ENCODE data around the gene HIVEP3. TPM values are rescaled to one million over a fixed set of nuclear protein-coding genes. Genes with fewer than 3 reads are reported as not detected.

HIVEP3 gene
- total RNA-seq, 1 experiment from 2014 or later = 2.8 TPM

- no peak overlapping the region for H3K27ac ChIP-seq
- H3K27me3 ChIP-seq = peaks cover 5% of the 10 kb centered on the region
- no peaks in the 10 kb centered on the region for H3K9me3 ChIP-seq (replicated peaks)
- H3K36me3 ChIP-seq = no peaks in the 10 kb centered on the region
- H3K4me3 ChIP-seq = no peak overlapping the region
- no peaks in the 10 kb centered on the region for H3K4me1 ChIP-seq
- DNase-seq = no peak
Observed at GRCh38 chr1:41846625-41847405, 71.9 kb downstream of the HIVEP3 start.

DNA sequence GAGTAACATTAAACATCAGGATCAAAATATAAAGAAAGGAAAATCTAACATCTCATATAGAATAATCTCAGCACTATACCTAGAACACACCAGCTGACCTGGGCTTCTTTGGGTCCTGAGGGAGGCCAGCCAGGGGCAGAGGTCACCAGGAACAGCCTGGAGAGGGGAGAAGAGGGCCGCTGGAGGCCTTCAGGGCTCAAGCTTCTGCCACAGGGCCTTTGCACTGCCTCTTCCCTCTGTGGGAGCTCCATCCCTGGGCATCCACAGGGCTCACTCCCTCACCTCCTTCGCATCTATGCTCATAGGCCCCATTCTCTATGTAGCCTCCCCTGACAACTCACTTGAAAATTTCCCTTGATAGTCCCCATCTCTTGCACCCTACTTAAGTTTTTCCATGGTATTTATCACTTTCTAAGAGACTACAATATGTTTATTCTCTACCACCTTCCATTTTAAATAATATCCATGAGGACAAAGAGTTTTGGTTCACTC, 73.9 kb downstream of the HIVEP3 start:
- Histone ChIP-seq H3K9me3 (replicated peaks) (no peaks in the 10 kb centered on the region), H3K4me3 (no peak overlapping the region), H3K4me1 (no peaks in the 10 kb centered on the region), H3K36me3 (no peaks in the 10 kb centered on the region), H3K27me3 (peaks cover 5% of the 10 kb centered on the region), H3K27ac (no peak overlapping the region)
- DNase-seq = no peak

- H3K4me1 ChIP-seq = no peaks in the 10 kb centered on the region
- H3K9me3 ChIP-seq (replicated peaks) = no peaks in the 10 kb centered on the region
- DNase-seq = no peak
- H3K4me3 ChIP-seq = no peak overlapping the region
- no peaks in the 10 kb centered on the region for H3K36me3 ChIP-seq
- H3K27me3 ChIP-seq = peaks cover 5% of the 10 kb centered on the region
- no peak overlapping the region for H3K27ac ChIP-seq
Observed at GRCh38 chr1:41844255-41844654, 74.5 kb downstream of the HIVEP3 start.

GRCh38 chr1:41842993-41843755, 75.5 kb downstream of the HIVEP3 start:
- H3K27ac ChIP-seq = no peak overlapping the region
- DNase-seq = no peak
- no peak overlapping the region for H3K4me3 ChIP-seq
- H3K4me1 ChIP-seq = no peaks in the 10 kb centered on the region
- no peaks in the 10 kb centered on the region for H3K9me3 ChIP-seq (replicated peaks)
- no peaks in the 10 kb centered on the region for H3K36me3 ChIP-seq
- peaks cover 5% of the 10 kb centered on the region for H3K27me3 ChIP-seq

DNA sequence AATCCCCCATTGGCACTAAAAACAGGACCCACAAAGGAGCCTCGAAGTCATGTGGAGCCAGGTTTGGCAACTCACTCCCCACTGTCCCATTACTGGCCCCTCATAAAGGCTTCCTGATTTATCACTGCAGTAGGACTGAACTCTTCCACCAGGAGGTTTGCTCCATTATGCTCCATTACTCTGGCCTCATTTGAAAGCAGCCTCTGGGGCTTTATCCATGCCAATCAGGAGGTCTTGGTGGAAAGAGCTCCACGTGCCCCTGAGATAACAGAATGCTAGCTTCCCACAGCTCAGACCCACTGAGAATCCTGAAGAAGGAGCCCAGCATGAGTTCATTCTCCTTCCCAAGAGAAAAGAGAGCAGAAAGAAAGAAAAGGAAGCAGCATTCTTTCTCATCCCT, 76.4 kb downstream of the HIVEP3 start:
- Histone ChIP-seq H3K27me3 (peaks cover 11% of the 10 kb centered on the region), H3K9me3 (replicated peaks) (no peaks in the 10 kb centered on the region), H3K4me3 (no peak overlapping the region), H3K4me1 (no peaks in the 10 kb centered on the region), H3K27ac (no peak overlapping the region), H3K36me3 (no peaks in the 10 kb centered on the region)
- DNase-seq = no peak

- H3K4me3 ChIP-seq = no peak overlapping the region
- H3K4me1 ChIP-seq = no peaks in the 10 kb centered on the region
- no peak for DNase-seq
- no peaks in the 10 kb centered on the region for H3K36me3 ChIP-seq
- H3K27ac ChIP-seq = no peak overlapping the region
- peaks cover 13% of the 10 kb centered on the region for H3K27me3 ChIP-seq
- no peaks in the 10 kb centered on the region for H3K9me3 ChIP-seq (replicated peaks)
Observed at GRCh38 chr1:41840592-41841246, 78.0 kb downstream of the HIVEP3 start.

DNA sequence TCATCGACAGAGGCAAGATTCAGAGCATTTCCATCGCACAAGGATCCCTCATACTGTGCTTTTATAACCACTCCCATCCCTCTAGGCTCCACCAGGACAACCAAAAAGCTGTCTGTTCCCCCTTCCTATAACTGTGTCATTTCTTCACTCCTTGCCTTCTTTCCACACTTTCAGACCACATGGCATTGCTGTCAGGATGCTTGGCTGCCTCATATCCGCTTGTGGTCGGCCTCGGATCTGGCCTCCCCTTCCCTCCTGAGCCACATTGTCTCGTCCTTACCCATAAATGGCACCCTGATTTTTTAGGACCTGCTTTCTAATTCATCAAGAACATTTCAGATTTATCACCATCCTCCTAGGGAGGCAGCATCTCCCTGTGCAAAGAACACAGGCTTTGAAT, 80.5 kb downstream of the HIVEP3 start:
- Histone ChIP-seq H3K9me3 (replicated peaks) (no peaks in the 10 kb centered on the region), H3K27ac (no peak overlapping the region), H3K27me3 (peaks cover 12% of the 10 kb centered on the region), H3K36me3 (no peaks in the 10 kb centered on the region), H3K4me3 (no peak overlapping the region), H3K4me1 (no peaks in the 10 kb centered on the region)
- no peak for DNase-seq

DNA sequence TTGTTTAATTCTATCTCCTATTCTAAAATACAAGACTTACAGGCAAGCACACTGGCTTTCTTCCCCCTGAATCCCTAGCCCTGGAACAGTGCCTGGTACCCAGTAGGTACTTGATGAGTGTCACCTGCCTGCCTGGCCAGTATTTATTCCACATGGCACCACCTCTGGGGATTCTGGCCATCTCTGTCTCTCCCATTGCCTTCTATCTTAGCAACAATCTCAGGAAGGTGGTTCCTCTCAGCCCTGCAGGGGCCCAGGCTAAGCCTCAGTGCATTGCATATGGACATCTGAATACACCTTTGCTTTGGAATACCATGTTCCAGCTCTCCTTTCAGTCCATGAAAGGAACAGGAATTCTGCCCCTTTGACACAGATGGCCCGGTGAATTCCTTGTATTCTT, 81.0 kb downstream of the HIVEP3 start:
- Histone ChIP-seq H3K4me3 (no peak overlapping the region), H3K27me3 (peaks cover 10% of the 10 kb centered on the region; the same call in 1 of the 2 replicates), H3K4me1 (no peaks in the 10 kb centered on the region), H3K27ac (no peak overlapping the region), H3K36me3 (no peaks in the 10 kb centered on the region), H3K9me3 (replicated peaks) (no peaks in the 10 kb centered on the region)
- no peak for DNase-seq

- Histone ChIP-seq H3K27ac (no peak overlapping the region), H3K4me3 (no peak overlapping the region), H3K27me3 (peaks cover 12% of the 10 kb centered on the region; the same call in 1 of the 2 replicates), H3K9me3 (replicated peaks) (no peaks in the 10 kb centered on the region), H3K36me3 (no peaks in the 10 kb centered on the region), H3K4me1 (no peaks in the 10 kb centered on the region)
- DNase-seq = no peak
Observed at GRCh38 chr1:41835485-41835884, 83.2 kb downstream of the HIVEP3 start.

GRCh38 chr1:41833519-41834000, 85.2 kb downstream of the HIVEP3 start:
- DNase-seq = no peak
- H3K4me3 ChIP-seq = no peak overlapping the region
- no peaks in the 10 kb centered on the region for H3K4me1 ChIP-seq
- H3K36me3 ChIP-seq = no peaks in the 10 kb centered on the region
- peaks cover 12% of the 10 kb centered on the region; the same call in 1 of the 2 replicates for H3K27me3 ChIP-seq
- no peaks in the 10 kb centered on the region for H3K9me3 ChIP-seq (replicated peaks)
- H3K27ac ChIP-seq = no peak overlapping the region

- Histone ChIP-seq H3K27me3 (0 out of 2 replicates have a peak, but pooled peaks cover 2% of the 10 kb centered on the region), H3K9me3 (replicated peaks) (no peaks in the 10 kb centered on the region), H3K4me3 (no peak overlapping the region), H3K36me3 (no peaks in the 10 kb centered on the region), H3K27ac (no peak overlapping the region), H3K4me1 (no peaks in the 10 kb centered on the region)
- DNase-seq = no peak
Observed at GRCh38 chr1:41830726-41831125, 88.0 kb downstream of the HIVEP3 start.

- no peaks in the 10 kb centered on the region for H3K36me3 ChIP-seq
- H3K4me3 ChIP-seq = no peak overlapping the region
- 0 out of 2 replicates have a peak, but pooled peaks cover 2% of the 10 kb centered on the region for H3K27me3 ChIP-seq
- H3K27ac ChIP-seq = no peak overlapping the region
- DNase-seq = no peak
- H3K9me3 ChIP-seq (replicated peaks) = no peaks in the 10 kb centered on the region
- H3K4me1 ChIP-seq = no peaks in the 10 kb centered on the region
Observed at GRCh38 chr1:41827991-41828570, 90.6 kb downstream of the HIVEP3 start.

DNA sequence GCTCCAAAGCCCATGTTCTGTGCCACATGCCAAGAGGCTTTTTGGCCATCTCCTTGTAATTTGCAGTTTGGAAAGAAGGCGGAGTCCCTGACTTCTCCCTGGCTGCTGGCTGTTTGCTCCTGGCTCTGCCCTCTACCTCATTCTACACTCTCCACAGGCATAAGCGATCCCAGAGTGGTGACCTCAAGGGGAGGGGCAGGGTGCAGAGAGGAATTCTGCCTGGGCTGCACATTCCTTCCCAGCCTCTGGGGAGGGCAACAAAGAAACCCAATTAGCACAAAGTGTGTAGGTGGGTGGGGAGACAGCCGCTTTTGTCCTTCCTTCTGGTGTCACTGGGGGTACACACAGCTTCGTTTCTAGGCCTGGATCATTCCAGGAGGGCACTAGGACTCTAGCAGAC, 95.3 kb downstream of the HIVEP3 start:
- no peaks in the 10 kb centered on the region for H3K27me3 ChIP-seq
- no peaks in the 10 kb centered on the region for H3K36me3 ChIP-seq
- DNase-seq = peak; percentile 20
- no peak overlapping the region for H3K27ac ChIP-seq
- H3K4me3 ChIP-seq = no peak overlapping the region
- no peaks in the 10 kb centered on the region for H3K4me1 ChIP-seq
- H3K9me3 ChIP-seq (replicated peaks) = no peaks in the 10 kb centered on the region

DNA sequence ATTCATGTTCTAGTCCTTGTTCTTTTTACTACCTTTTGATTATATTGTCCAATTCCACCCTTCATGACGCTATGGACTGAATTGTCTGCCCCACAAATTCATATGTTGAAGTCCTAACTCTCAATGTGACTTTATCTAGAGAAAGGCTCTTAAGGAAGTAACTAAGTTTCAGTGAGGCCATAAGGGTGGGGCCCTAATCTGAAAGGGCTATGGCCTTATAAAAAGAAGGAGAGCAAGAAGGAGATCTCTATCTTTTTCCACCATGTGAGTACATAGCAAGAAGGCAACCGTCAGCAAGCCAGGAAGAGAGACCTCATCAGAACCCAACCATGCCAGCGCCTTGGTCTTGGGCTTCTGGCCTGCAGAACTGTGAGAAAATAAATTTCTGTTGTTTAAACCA, 95.9 kb downstream of the HIVEP3 start:
- Histone ChIP-seq H3K4me3 (no peak overlapping the region), H3K36me3 (no peaks in the 10 kb centered on the region), H3K27me3 (no peaks in the 10 kb centered on the region), H3K9me3 (replicated peaks) (no peaks in the 10 kb centered on the region), H3K4me1 (no peaks in the 10 kb centered on the region), H3K27ac (no peak overlapping the region)
- DNase-seq = no peak

All from SJCRH30 (cell line).